Measurements from ENCODE around the gene CPA1. TPM values are rescaled to one million over a fixed set of nuclear protein-coding genes. Genes with fewer than 3 reads are reported as not detected.

Gene CPA1
- total and polyA plus RNA-seq, 2 of the 13 experiments (the other 11 are each of a cell fraction or from before 2014, with no cell fraction given): 0.20 to 0.58 TPM

- TF ChIP-seq ZNF788 (CRISPR knock-in tag; IDR thresholded peaks at IDR 0.05; ENCODE audit: borderline replicate concordance) (no peak), IRX3 (CRISPR knock-in tag; IDR thresholded peaks at IDR 0.05; ENCODE audit: borderline replicate concordance, low read depth) (no peak), TAF15 (IDR thresholded peaks at IDR 0.05; ENCODE audit: low read depth, low read length, poor library complexity, severe bottlenecking) (no peak), NR2F1 (CRISPR knock-in tag; IDR thresholded peaks at IDR 0.05) (no peak), ZNF691 (CRISPR knock-in tag; IDR thresholded peaks at IDR 0.05; ENCODE audit: borderline replicate concordance, low read depth) (no peak), ZNF101 (CRISPR knock-in tag; IDR thresholded peaks at IDR 0.05; ENCODE audit: borderline replicate concordance, low read depth) (no peak)
Measured at GRCh38 chr7:130356876-130357611, 23.2 kb upstream of the CPA1 start (continued).

GRCh38 chr7:130358471-130358870 lies 21.8 kb upstream of the CPA1 start:
- BruUV-seq (replicated peaks): no TSS peak
- Histone ChIP-seq H3K9ac (ENCODE audit: insufficient read depth, low read depth, low read length) (no peak overlapping the region), H3K27ac (ENCODE audit: extremely low read length, insufficient read depth, low read length) (no peak overlapping the region), H3K4me2 (ENCODE audit: low read depth, low read length) (no peak overlapping the region), H3K79me2 (ENCODE audit: insufficient read depth, low read length) (no peaks in the 10 kb centered on the region), H2AFZ (ENCODE audit: low read length) (no peak overlapping the region), H3K36me3 (replicated peaks in 1 of 2; ENCODE audit: control insufficient read depth in 1 of 2, insufficient read depth in 2 of 2, low read length in 2 of 2) (no peaks in the 10 kb centered on the region), H3K4me3 (replicated peaks in 1 of 3; ENCODE audit: insufficient read depth in 1 of 3, low read depth in 2 of 3, low read length in 3 of 3) (no peak overlapping the region), H3K9me3 (ENCODE audit: low read length) (no peaks in the 10 kb centered on the region; the same call in 1 of the 2 replicates), H4K20me1 (ENCODE audit: insufficient read depth, low read length) (no peaks in the 10 kb centered on the region), H3K27me3 (ENCODE audit: control insufficient read depth in 1 of 2, insufficient read depth in 2 of 2, low read length in 2 of 2) (peaks cover 0 to 15% of the 10 kb centered on the region in 2 experiments; a peak in 4 of 5 replicates), H3K4me1 (ENCODE audit: insufficient read depth, low read length) (peaks cover 24% of the 10 kb centered on the region)
- intact Hi-C loops (cut with micrococcal nuclease; ENCODE audit: unreplicated experiment): no loop called here
- 100% methylated on average over 1 of the region's 4 CpGs for WGBS (ENCODE audit: low lambda C conversion rate)
- ChIA-PET CTCF (ENCODE audit: low intra/inter-chr PET ratio, low total read pairs) (no interaction called here), POLR2A (no interaction called here)
- ATAC-seq (no peak), DNase-seq (ENCODE audit: low spot score) (no peak), FAIRE-seq (no peak)
- in situ Hi-C loops (cut with HindIII; ENCODE audit: extremely low pct_ligation_motif_present, low pct_unique_long_range_greater_than_20kb): no loop called here
- no peak for TF ChIP-seq NCOA5 (CRISPR knock-in tag; IDR thresholded peaks at IDR 0.05)
- no peak for TF ChIP-seq ZNF468 (CRISPR knock-in tag; IDR thresholded peaks at IDR 0.05)
